SK-N-SH treated with all-trans-retinoic acid at 6 μM for 48 hours (cell line): ENCODE data around the gene AFF1.
A peak's percentile ranks its signal among the peaks of the same experiment; 100 is the strongest.

Experiments used
- ATAC-seq: fragments of 200-7000 bp; cut with Tn5 transposase; 3 replicates; pipeline ENCODE4 v1.9.1; 2020; ENCODE audit warnings: mild to moderate bottlenecking, moderate library complexity
- ARNTL ChIP-seq: fragments of 450-650 bp; formaldehyde crosslinking; IDR thresholded peaks from 2 replicates; pipeline ENCODE4 v1.5.0; 2020; ENCODE audit warnings: low read depth, mild to moderate bottlenecking, moderate library complexity, borderline replicate concordance
- CREB5 ChIP-seq: fragments of 250-450 bp; sonication (Bioruptor Pico); IDR thresholded peaks from 2 replicates; pipeline ENCODE4 v1.5.1; 2020; ENCODE audit warnings: low read depth, mild to moderate bottlenecking, moderate library complexity
- ESRRG ChIP-seq: fragments of 250-450 bp; sonication (Bioruptor Pico); IDR thresholded peaks from 2 replicates; pipeline ENCODE4 v1.6.1; 2021; ENCODE audit warnings: mild to moderate bottlenecking
- GLIS3 ChIP-seq: fragments of 250-450 bp; sonication (Bioruptor Pico); IDR thresholded peaks from 2 replicates; pipeline ENCODE4 v1.5.0; 2020; ENCODE audit warnings: mild to moderate bottlenecking, moderate library complexity
- ISL1 ChIP-seq: fragments of 250-450 bp; sonication (Bioruptor Pico); IDR thresholded peaks from 2 replicates; pipeline ENCODE4 v2.1.2; 2022; ENCODE audit warnings: mild to moderate bottlenecking, moderate library complexity
- OSR1 ChIP-seq: fragments of 250-450 bp; sonication (Bioruptor Pico); IDR thresholded peaks from 2 replicates; pipeline ENCODE4 v1.8.0; 2022; ENCODE audit warnings: moderate library complexity, mild to moderate bottlenecking, inconsistent platforms
- POU6F1 ChIP-seq: fragments of 250-450 bp; sonication (Bioruptor Pico); IDR thresholded peaks from 2 replicates; pipeline ENCODE4 v1.8.0; 2021; ENCODE audit warnings: low read depth, mild to moderate bottlenecking, moderate library complexity, borderline replicate concordance
- PPARA ChIP-seq: fragments of 250-450 bp; sonication (Bioruptor Pico); IDR thresholded peaks from 2 replicates; pipeline ENCODE4 v1.5.0; 2020; ENCODE audit warnings: mild to moderate bottlenecking, borderline replicate concordance
- RARB ChIP-seq: fragments of 250-450 bp; sonication (Bioruptor Pico); IDR thresholded peaks from 2 replicates; pipeline ENCODE4 v1.8.0; 2021; ENCODE audit warnings: mild to moderate bottlenecking, moderate library complexity
- SNAI2 ChIP-seq: fragments of 250-450 bp; sonication (Bioruptor Pico); IDR thresholded peaks from 2 replicates; pipeline ENCODE4 v1.5.0; 2020; ENCODE audit warnings: mild to moderate bottlenecking, moderate library complexity
- TCF4 ChIP-seq: fragments of 250-450 bp; sonication (Bioruptor Pico); IDR thresholded peaks from 2 replicates; pipeline ENCODE4 v1.8.0; 2021; ENCODE audit warnings: mild to moderate bottlenecking, moderate library complexity, borderline replicate concordance
- TOX ChIP-seq: fragments of 250-450 bp; sonication (Bioruptor Pico); IDR thresholded peaks from 2 replicates; pipeline ENCODE4 v1.8.0; 2021; ENCODE audit warnings: mild to moderate bottlenecking, moderate library complexity, borderline replicate concordance
- TSHZ2 ChIP-seq: fragments of 250-450 bp; sonication (Bioruptor Pico); IDR thresholded peaks from 2 replicates; pipeline ENCODE4 v1.5.0; 2020; ENCODE audit warnings: mild to moderate bottlenecking, moderate library complexity
- ZC3H10 ChIP-seq: fragments of 250-450 bp; sonication (Bioruptor Pico); IDR thresholded peaks from 2 replicates; pipeline ENCODE4 v1.5.1; 2021; ENCODE audit warnings: mild to moderate bottlenecking, moderate library complexity
- ZFP3 ChIP-seq: fragments of 250-450 bp; sonication (Bioruptor Pico); IDR thresholded peaks from 2 replicates; pipeline ENCODE4 v1.5.0; 2020; ENCODE audit warnings: mild to moderate bottlenecking, moderate library complexity
- ZNF565 ChIP-seq: fragments of 450-650 bp; formaldehyde crosslinking; conservative IDR thresholded peaks from 2 replicates; pipeline ENCODE4 v1.5.0; 2020; ENCODE audit warnings: low read depth, mild to moderate bottlenecking, moderate library complexity
- ZNF70 ChIP-seq: fragments of 450-650 bp; formaldehyde crosslinking; IDR thresholded peaks from 2 replicates; pipeline ENCODE4 v1.5.0; 2020; ENCODE audit warnings: mild to moderate bottlenecking, moderate library complexity
- ZNF8 ChIP-seq: fragments of 450-650 bp; formaldehyde crosslinking; IDR thresholded peaks from 2 replicates; pipeline ENCODE4 v1.5.0; 2020; ENCODE audit warnings: mild to moderate bottlenecking, moderate library complexity

AFF1 gene

GRCh38 chr4:87101543-87102199, 166.9 kb downstream of the AFF1 start:
- TF ChIP-seq ARNTL = no peak
- no peak for TF ChIP-seq TCF4
- TF ChIP-seq PPARA (CRISPR knock-in tag) = no peak
- TF ChIP-seq RARB (CRISPR knock-in tag) = no peak
- TF ChIP-seq ZNF8 (CRISPR knock-in tag) = no peak
- no peak for TF ChIP-seq CREB5 (CRISPR knock-in tag)
- no peak for TF ChIP-seq OSR1 (CRISPR knock-in tag)
- TF ChIP-seq TOX (CRISPR knock-in tag) = no peak
- no peak for TF ChIP-seq GLIS3 (CRISPR knock-in tag)
- TF ChIP-seq TSHZ2 (CRISPR knock-in tag) = no peak
- no peak for TF ChIP-seq POU6F1 (CRISPR knock-in tag)
- no peak for TF ChIP-seq ZC3H10 (CRISPR knock-in tag)
- TF ChIP-seq SNAI2 (CRISPR knock-in tag) = no peak
- TF ChIP-seq ESRRG = no peak
- TF ChIP-seq ISL1 (CRISPR knock-in tag) = no peak
- TF ChIP-seq ZNF565 (CRISPR knock-in tag) = no peak
- no peak for ATAC-seq

- peak; percentile 35; the same call in 2 of the 3 replicates for ATAC-seq
- TF ChIP-seq ZFP3 (no peak), PPARA (CRISPR knock-in tag) (no peak), RARB (CRISPR knock-in tag) (no peak), ZNF70 (CRISPR knock-in tag) (no peak), ZC3H10 (CRISPR knock-in tag) (no peak), TSHZ2 (CRISPR knock-in tag) (no peak), ISL1 (CRISPR knock-in tag) (no peak)
Observed at GRCh38 chr4:87103086-87103485, 168.3 kb downstream of the AFF1 start.

GRCh38 chr4:87103691-87104187, 168.9 kb downstream of the AFF1 start:
- no peak for TF ChIP-seq PPARA (CRISPR knock-in tag)
- TF ChIP-seq CREB5 (CRISPR knock-in tag) = no peak
- TF ChIP-seq TOX (CRISPR knock-in tag) = no peak
- TF ChIP-seq GLIS3 (CRISPR knock-in tag) = no peak
- TF ChIP-seq POU6F1 (CRISPR knock-in tag) = no peak
- TF ChIP-seq ISL1 (CRISPR knock-in tag) = no peak
- ATAC-seq = peak; percentile 37
